ENCODE results near the gene MAFB. TPM values are rescaled to one million over a fixed set of nuclear protein-coding genes. Genes with fewer than 3 reads are reported as not detected.

The MAFB gene
- total and polyA plus RNA-seq, 2 donors (not counting 1 experiment from before 2014, with no cell fraction given) = 0.40 to 3.0 TPM

- no peak overlapping the region for H2AFZ ChIP-seq (ENCODE audit: low read length)
- no peaks in the 10 kb centered on the region for H4K20me1 ChIP-seq (ENCODE audit: control insufficient read depth, extremely low read depth, insufficient read depth, low read length)
- H3K4me3 ChIP-seq (replicated peaks in 1 of 4; ENCODE audit: control extremely low read depth in 1 of 4, insufficient read depth in 1 of 4, low read depth in 3 of 4, low read length in 4 of 4) = no peak overlapping the region
- TF ChIP-seq EZH2 (IDR thresholded peaks at IDR 0.05; ENCODE audit: low read length, missing control alignments) (no peak), CTCF (conservative IDR thresholded peaks at IDR 0.05 in 1 of 2, IDR thresholded peaks at IDR 0.05 in 1 of 2; ENCODE audit: low read depth in 1 of 2, low read length in 2 of 2) (no peak)
- H3K9ac ChIP-seq (ENCODE audit: insufficient read depth, low read length) = no peak overlapping the region
- H3K27me3 ChIP-seq (ENCODE audit: control insufficient read depth, insufficient read depth, low read length) = no peaks in the 10 kb centered on the region
- no peaks in the 10 kb centered on the region for H3K79me2 ChIP-seq (ENCODE audit: control insufficient read depth, insufficient read depth, low read length)
- no peak overlapping the region for H3K4me2 ChIP-seq (ENCODE audit: extremely low read depth, insufficient read depth, low read length)
- H3K9me3 ChIP-seq (ENCODE audit: control insufficient read depth, insufficient read depth, low read depth, low read length) = no peaks in the 10 kb centered on the region
- DNase-seq (ENCODE audit: low read depth in 2 of 2) = no peak
- H3K4me1 ChIP-seq (ENCODE audit: control insufficient read depth, extremely low read depth, insufficient read depth, low read length) = no peaks in the 10 kb centered on the region
- H3K36me3 ChIP-seq (ENCODE audit: control insufficient read depth, insufficient read depth, low read length) = no peaks in the 10 kb centered on the region
- H3K27ac ChIP-seq (ENCODE audit: insufficient read depth, low read length) = no peak overlapping the region
These were observed 16.9 kb downstream of the MAFB start for GRCh38 chr20:40672095-40672494.

- no peaks in the 10 kb centered on the region for H3K4me1 ChIP-seq (ENCODE audit: control insufficient read depth, extremely low read depth, insufficient read depth, low read length)
- H3K4me2 ChIP-seq (ENCODE audit: extremely low read depth, insufficient read depth, low read length) = no peak overlapping the region
- no peaks in the 10 kb centered on the region for H3K27me3 ChIP-seq (ENCODE audit: control insufficient read depth, insufficient read depth, low read length)
- TF ChIP-seq CTCF (conservative IDR thresholded peaks at IDR 0.05 in 1 of 2, IDR thresholded peaks at IDR 0.05 in 1 of 2; ENCODE audit: low read depth in 1 of 2, low read length in 2 of 2) (peak in 1 of 2 donors; percentile 3), EZH2 (IDR thresholded peaks at IDR 0.05; ENCODE audit: low read length, missing control alignments) (no peak)
- no peaks in the 10 kb centered on the region for H3K36me3 ChIP-seq (ENCODE audit: control insufficient read depth, insufficient read depth, low read length)
- H3K79me2 ChIP-seq (ENCODE audit: control insufficient read depth, insufficient read depth, low read length) = no peaks in the 10 kb centered on the region
- DNase-seq (ENCODE audit: low read depth in 2 of 2) = no peak
- H3K9ac ChIP-seq (ENCODE audit: insufficient read depth, low read length) = no peak overlapping the region
- no peak overlapping the region for H3K27ac ChIP-seq (ENCODE audit: insufficient read depth, low read length)
- no peaks in the 10 kb centered on the region for H3K9me3 ChIP-seq (ENCODE audit: control insufficient read depth, insufficient read depth, low read depth, low read length)
- no peaks in the 10 kb centered on the region for H4K20me1 ChIP-seq (ENCODE audit: control insufficient read depth, extremely low read depth, insufficient read depth, low read length)
- H2AFZ ChIP-seq (ENCODE audit: low read length) = no peak overlapping the region
- no peak overlapping the region for H3K4me3 ChIP-seq (replicated peaks in 1 of 4; ENCODE audit: control extremely low read depth in 1 of 4, insufficient read depth in 1 of 4, low read depth in 3 of 4, low read length in 4 of 4)
These were observed 18.8 kb downstream of the MAFB start for GRCh38 chr20:40670253-40670652.

- Histone ChIP-seq H4K20me1 (ENCODE audit: control insufficient read depth, extremely low read depth, insufficient read depth, low read length) (no peaks in the 10 kb centered on the region), H3K79me2 (ENCODE audit: control insufficient read depth, insufficient read depth, low read length) (no peaks in the 10 kb centered on the region), H3K4me2 (ENCODE audit: extremely low read depth, insufficient read depth, low read length) (no peak overlapping the region), H3K9ac (ENCODE audit: insufficient read depth, low read length) (no peak overlapping the region), H3K4me3 (replicated peaks in 1 of 4; ENCODE audit: control extremely low read depth in 1 of 4, insufficient read depth in 1 of 4, low read depth in 3 of 4, low read length in 4 of 4) (no peak overlapping the region), H3K4me1 (ENCODE audit: control insufficient read depth, extremely low read depth, insufficient read depth, low read length) (no peaks in the 10 kb centered on the region), H3K9me3 (ENCODE audit: control insufficient read depth, insufficient read depth, low read depth, low read length) (no peaks in the 10 kb centered on the region), H3K36me3 (ENCODE audit: control insufficient read depth, insufficient read depth, low read length) (no peaks in the 10 kb centered on the region), H3K27me3 (ENCODE audit: control insufficient read depth, insufficient read depth, low read length) (no peaks in the 10 kb centered on the region), H3K27ac (ENCODE audit: insufficient read depth, low read length) (no peak overlapping the region), H2AFZ (ENCODE audit: low read length) (no peak overlapping the region)
- no peak for DNase-seq (ENCODE audit: low read depth in 2 of 2)
- TF ChIP-seq EZH2 (IDR thresholded peaks at IDR 0.05; ENCODE audit: low read length, missing control alignments) (no peak), CTCF (conservative IDR thresholded peaks at IDR 0.05 in 1 of 2, IDR thresholded peaks at IDR 0.05 in 1 of 2; ENCODE audit: low read depth in 1 of 2, low read length in 2 of 2) (no peak)
These were observed 19.3 kb downstream of the MAFB start for GRCh38 chr20:40669692-40670091.

Data from fibroblast of lung (primary cell).